Measurements from ENCODE around the gene SKOR2.
"Not testable (repeated sequence)": the region's sequence is repeated elsewhere in the genome, so short reads cannot be mapped to it uniquely, and the experiment has no call there.

The SKOR2 gene

DNA sequence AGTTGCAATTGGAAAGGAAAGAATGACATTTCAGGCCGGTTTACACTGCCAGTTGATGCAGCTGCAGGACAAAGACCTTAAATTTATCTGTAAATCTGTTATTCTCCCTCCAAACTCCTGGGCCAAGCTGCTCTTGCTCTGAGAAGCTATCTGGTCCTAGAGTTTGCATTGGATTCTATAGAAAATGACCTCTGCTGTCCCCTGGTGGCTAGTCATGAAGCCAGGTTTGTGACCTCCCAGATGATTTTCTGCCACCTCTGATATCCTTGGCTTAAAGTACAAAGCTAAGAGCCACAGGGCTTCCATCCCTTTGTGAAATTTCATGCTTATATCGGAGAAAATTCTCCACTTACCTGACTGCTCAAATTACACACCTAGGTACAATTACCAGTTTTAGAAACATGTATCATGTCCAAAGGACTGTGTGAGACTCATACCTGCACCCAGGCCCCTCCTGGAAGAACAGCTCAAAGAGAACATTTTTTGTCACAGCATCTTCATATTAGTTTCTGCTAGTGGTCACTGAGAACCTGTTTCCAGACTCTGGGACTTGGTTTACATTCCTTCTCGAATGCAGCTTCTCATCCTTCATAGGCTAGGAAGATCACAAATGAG lies 46.4 kb downstream of the SKOR2 start:
- DNase-seq (ENCODE audit: extremely low read depth in 1 of 2, low read depth in 1 of 2) = no peak

DNA sequence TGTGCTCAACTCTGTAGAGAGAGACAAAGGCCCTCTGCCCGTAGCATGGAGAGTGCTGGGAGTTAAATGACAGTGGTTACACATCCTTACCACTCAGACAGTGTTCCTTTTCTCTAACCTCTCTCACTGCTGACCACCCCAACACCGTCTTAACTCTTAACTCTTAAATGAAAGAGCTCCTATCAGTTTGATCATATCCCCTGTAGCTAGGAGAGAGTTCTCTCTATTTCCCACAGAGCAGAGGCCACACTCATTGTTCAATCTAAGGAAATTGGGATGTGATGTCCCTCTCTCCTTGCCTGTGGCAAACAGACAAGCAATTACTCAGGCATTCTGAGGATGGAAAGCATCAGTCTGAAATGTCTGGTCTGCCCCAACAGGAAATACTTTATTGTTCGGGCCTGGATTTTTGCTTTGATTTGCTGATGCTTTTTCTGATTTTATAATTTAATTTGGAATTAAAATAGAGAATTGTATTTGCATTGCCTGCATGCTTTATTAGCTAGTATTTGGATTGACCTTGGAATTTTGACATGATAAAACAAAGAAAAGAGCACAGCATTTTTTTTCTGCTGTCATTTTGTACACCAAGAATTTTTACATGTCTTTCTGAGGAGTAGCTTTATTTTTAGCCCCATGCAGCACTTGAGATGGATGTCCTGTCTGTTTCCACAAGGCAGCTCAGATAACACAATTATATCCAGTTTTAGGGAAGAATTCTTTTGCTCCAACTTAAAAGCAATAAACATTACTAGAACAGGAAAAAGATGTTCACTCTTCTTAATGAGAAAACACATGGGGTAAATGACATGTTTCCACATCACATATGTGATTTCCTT lies 47.6 kb downstream of the SKOR2 start:
- no peak for DNase-seq (ENCODE audit: extremely low read depth in 1 of 2, low read depth in 1 of 2)

DNA sequence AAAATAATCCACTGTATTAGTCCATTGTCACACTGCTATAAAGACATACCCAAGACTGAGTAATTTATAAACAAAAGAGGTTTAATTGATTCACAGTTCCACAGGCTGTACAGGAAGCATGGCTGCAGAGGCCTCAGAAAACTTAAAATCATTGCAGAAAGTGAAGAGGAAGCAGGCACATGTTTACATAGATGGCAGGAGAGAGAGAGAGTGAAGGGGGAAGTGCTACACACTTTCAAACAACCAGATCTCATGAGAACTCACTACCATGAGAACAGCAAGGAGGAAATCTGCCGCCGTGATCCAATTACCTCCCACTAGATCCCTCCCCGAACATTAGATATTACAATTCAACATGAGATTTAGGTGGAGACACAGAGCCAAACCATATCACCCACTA lies 55.5 kb downstream of the SKOR2 start:
- not testable (repeated sequence) for DNase-seq (ENCODE audit: extremely low read depth in 1 of 2, low read depth in 1 of 2)

DNA sequence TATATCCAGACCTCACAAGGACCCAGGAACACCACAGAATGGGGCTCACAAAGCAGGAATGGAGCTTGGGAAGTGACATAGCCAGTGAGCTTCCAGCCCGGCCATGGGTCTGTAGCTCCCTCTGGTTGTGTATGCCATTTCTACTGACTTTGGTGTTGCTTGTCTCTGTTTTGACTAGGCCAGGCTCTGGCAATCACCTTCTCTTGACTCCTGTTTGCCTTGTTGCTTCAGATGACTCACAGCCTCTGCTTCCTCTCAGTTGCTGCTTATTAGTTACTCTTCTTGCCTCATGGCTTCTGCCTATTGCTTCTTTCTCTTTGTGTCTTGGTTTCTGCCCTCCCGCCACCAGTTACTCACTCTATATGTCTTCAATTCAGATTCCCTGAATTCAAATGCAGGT lies 59.5 kb downstream of the SKOR2 start:
- no peak for DNase-seq (ENCODE audit: extremely low read depth in 1 of 2, low read depth in 1 of 2)

DNA sequence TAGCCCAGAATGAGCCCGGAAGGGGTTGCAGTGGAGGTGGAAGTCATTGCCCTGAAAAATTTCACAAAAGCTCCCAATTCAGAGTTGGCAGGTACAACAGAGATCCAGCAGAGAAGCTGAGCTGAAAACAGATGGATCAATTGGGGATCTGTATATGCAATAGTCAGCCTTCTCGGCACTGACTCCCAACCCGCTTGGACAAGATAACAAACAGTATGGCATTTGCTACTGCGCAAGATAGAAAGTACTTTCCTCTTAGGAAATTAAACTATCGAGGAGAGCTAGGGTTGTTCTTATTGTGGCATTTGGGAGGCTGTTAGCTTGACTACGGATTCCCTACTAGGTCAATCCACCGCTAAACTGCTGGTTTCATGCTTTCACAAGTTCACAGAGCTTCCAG lies 63.7 kb downstream of the SKOR2 start:
- DNase-seq (ENCODE audit: extremely low read depth in 1 of 2, low read depth in 1 of 2) = no peak

DNA sequence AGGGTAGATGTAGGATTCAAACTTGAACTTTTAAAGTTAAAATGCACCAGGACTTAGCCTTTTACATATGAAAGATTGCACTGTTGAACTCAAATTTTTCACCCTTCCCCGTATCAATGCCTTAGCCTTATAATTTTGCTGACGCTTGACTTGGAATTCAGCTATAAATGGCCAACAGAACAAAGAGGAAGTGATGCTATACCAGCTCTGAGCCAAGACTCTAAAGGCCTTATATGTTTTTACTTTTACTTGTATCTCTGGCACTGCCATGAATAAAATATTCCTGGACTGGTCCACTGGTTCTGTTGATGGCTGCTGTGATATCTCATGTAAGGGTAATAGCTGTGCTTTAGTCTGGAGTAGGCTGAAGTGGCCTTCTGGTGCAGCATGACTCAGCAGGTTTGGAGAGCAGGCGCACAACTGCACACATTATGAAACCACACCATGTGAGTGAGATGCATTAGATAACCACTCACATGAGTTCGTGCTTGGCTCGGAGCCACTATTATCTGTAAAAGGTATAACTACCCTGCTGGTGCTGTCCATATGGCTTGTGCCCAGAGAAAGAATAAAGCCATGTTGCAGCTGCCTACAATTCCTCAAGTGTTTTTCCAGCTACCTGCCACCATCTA lies 66.9 kb downstream of the SKOR2 start:
- no peak for DNase-seq (ENCODE audit: extremely low read depth in 1 of 2, low read depth in 1 of 2)

DNA sequence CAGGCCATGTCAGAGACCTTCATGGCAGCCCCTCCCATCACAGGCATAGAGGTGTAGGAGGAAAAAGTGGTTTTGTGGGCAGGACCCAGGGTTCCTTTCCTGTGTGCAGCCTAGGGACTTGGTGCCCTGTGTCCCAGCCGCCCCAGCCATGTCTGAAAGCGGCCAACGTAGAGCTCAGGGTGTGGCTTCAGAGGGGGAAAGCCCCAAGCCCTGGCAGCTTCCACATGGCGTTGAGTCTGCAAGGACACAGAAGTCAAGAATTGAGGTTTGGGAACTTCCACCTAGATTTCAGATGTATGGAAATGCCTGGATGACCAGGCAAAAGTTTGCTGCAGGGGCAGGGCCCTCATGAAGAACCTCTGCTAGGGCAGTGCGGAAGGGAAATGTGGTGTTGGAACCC lies 69.3 kb downstream of the SKOR2 start:
- DNase-seq (ENCODE audit: extremely low read depth in 1 of 2, low read depth in 1 of 2) = not testable (repeated sequence)

DNA sequence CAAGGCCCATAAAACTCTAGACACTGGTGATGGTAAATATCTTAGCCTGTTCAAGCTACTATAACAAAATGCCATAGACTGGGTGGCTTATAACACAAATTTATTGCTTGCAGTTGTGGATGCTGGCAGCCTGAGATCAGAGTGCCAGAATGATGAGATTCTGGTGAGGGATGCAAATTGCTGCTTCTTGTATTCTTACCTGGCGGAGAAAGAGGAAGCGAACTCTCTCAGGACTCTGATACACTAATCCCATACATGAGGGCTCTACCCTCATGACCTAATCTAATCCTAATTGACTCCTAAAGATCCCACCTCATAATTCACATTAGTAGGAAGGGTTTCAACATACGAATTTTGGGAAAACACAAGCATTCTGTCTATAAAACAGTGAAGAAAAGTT lies 70.7 kb downstream of the SKOR2 start:
- DNase-seq (ENCODE audit: extremely low read depth in 1 of 2, low read depth in 1 of 2) = no peak

DNA sequence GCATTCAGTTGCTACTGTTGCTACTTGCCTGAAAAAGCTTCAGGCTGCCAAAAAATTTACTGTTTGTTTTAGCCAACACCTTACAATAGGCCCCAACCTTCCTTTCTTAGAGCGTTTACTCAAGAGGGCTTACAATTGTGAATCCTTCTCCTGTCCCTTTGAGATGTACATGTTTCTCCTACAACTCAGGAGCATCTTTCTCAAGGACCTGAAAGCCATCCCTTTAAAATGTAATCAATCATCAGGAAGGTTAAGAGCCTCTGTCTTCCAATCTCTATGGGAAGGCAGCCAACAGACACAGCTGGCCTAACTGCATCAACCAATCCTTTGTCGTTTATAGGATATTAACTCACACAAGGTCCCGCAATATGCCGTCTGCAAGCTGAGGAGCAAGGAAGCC lies 71.9 kb downstream of the SKOR2 start:
- no peak for DNase-seq (ENCODE audit: extremely low read depth in 1 of 2, low read depth in 1 of 2)

DNA sequence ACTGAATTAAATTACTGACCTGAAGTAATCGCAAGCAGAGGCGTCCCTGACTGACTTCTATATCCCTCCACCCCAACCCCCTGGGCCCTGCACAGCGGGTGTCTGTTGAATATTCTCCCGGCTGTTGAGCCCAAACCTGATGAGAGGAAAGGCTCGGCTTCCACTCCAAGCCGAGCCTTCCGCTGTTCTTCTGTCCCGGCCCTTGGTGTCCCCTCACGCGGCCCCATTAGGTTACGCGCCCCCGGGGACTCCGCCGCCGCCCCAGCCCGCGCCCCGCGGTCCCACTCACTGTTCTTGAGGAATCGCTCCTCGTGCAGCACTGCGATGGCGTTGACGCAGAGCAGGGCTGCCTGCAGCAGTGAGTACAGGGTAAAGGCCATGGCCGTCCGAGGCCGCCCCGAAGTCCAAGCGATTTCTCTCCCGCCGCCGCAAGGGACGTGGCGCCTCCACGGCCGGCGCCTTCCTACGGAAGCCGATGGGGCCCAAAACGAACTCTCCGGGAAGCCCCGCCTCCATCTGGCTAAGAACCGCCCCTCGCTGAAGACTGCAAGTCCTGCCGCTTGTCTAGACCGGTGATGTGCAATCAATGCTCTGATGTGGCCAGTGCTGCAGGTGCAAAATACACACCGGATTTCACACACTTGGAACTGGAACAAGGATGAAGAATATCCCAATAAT lies 75.4 kb downstream of the SKOR2 start, which contains the start of gene IER3IP1:
Gene IER3IP1 (minus strand): TSS at position 467 of the 678 bp plus-strand sequence. CDS start 87 bp downstream, at position 380.
- DNase-seq (ENCODE audit: extremely low read depth in 1 of 2, low read depth in 1 of 2) = peak; percentile 67 to 76

DNA sequence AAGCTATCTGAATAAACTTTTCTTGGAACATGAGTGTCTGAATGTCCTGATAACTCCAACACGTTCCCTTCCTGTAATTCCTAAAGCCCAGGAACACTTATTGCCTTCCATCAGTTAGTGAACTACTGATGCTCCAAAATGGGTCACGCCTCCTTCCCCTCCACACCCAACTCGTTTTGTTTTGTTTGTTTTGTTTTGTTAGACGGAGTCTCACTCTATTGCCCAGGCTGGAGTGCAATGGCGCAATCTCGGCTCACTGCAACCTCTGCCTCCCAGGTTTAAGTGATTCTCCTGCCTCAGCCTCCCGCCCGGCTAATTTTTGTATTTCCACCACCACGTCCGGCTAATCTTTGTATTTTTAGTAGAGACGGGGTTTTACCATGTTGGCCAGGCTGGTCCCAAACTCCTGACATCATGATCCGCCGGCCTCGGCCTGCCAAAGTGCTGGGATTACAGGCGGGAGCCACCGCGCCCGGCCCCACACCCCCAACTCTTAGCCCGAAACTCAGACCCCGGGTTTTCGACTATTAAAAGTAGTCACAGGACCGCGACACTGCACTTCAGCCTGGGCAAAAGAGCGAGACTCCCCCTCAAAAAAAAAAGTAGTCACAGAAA lies 76.1 kb downstream of the SKOR2 start:
- no peak for DNase-seq (ENCODE audit: extremely low read depth in 1 of 2, low read depth in 1 of 2)

DNA sequence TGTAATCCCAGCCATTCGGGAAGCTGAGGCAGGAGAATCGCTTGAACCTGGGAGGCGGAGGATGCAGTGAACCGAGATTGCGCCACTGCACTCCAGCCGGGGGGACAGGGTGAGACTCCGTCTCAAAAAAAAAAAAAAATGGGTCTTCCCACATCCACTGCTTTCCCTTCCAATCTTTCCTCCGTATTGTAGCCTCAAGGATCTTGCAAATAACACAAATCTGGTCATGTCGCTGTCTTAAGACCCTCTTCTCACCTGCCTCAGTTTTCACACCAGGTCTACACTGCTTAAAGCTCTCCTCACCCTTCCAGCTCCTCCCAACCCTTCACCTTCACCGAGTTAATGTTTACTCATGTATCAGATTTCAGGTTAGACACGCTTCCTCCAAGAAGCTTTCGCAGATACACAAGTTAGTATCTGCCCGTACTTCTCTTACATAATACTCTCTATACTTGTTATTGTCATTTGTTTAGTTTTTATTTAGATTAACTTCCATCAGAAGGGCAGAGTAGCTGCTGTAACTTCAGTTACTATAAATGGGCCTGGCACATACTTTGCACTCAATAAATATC lies 76.8 kb downstream of the SKOR2 start:
- DNase-seq (ENCODE audit: extremely low read depth in 1 of 2, low read depth in 1 of 2) = no peak

DNA sequence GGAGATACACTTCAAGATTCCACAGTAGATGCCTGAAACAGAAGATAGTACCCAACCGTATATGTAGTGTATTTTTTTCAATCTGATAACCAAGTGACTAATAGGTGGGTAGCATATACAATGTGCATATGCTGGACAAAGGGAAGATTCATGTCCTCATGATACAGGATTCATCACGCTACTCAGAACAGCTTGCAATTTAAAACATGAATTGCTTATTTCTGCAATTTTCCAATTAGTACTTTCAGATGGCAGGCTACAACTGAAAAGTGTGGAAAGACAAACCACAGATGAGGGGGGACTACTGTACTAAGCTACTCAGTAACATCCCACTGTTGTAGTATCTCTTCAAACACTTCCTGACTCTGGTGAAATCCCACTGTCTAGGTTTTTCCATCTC lies 79.0 kb downstream of the SKOR2 start:
- no peak for DNase-seq (ENCODE audit: extremely low read depth in 1 of 2, low read depth in 1 of 2)

DNA sequence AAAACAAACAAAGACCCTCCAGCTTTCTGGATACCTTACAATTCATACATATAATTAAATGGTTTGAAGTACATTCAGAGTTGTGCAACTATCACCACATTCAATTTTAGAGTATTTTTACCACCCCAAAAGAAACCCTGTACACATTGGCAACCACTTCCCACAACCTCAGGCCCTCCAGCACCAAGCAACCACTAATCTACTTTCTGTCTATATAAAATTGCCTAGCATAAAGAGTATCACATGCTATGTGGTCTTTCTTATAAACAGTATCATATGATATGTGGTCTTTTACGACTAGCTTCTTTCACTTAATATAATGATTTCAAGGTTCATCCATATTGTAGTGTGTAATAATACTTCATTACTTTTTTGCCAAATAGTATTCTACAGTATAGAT lies 82.5 kb downstream of the SKOR2 start:
- no peak for DNase-seq (ENCODE audit: extremely low read depth in 1 of 2, low read depth in 1 of 2)

DNA sequence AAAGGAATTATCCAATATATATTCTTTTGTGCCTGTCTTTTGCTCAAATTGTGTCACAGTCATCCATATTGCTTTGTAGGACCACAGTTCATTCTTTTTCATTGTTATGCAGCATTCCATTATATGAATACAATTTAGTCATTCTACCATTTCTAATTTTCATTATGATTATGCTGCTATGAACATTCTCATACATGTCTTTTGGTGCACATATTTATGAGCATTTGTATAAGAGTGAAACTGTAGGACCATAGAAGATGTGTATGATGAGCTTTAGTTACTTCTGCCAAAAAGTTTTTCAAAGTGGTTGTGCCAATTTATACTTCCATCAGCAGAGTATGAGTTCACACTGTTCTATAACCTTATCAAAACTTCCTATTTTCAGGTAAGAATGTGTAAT lies 83.0 kb downstream of the SKOR2 start:
- no peak for DNase-seq (ENCODE audit: extremely low read depth in 1 of 2, low read depth in 1 of 2)

DNA sequence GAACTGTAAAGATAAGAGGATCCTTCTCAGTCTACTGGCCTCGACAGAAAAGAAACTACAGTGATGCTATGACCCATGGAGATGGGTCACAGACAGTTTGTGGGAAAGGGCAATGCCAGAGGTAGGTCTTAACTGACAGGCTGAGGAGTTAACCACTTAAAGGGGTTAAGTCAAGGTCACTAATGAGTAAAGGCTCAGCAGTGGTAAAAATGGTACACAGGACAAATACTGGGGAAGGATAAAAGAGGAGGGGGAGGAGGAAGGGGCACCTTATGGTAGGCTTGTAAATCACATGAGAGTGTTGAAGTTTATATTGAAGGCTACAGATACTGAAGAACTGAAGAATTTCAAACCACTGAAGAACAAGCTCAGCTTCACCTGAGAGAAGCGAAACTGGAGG lies 85.2 kb downstream of the SKOR2 start:
- DNase-seq (ENCODE audit: extremely low read depth in 1 of 2, low read depth in 1 of 2) = no peak

DNA sequence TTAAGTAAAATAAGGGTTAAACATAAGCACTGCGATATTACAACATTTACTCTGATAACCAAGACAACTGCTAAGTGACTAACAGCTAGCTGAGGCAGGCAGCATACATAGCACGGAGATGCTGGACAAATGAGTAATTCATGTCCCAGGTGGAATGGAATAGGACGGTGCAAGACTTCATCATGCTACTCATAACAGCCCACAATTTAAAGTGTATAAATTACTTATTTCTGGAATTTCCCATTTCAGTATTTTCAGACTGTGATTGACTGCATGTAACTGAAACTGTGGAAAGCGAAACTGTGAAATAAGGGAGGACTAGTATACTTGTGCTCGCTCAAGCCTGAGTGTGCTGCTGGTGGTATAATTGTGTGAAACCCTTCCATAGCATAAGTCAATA lies 88.2 kb downstream of the SKOR2 start:
- no peak for DNase-seq (ENCODE audit: extremely low read depth in 1 of 2, low read depth in 1 of 2)

DNA sequence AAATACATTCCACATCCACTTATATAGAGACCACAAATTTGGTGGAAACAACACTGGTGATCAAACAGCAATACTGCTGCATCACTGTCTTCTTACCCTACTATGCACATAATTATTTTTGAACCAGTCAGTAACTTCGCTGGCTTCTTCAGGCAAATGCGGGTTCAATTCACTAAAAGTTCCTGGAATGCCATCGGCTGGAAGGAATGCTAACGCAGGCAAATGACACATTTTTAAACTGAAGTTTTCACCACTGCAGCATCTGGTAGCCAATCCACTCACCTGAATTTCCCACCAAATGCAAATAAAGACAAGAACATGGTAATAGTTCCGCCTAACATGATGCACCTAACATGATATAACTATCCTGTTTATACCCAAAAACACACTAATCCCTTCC lies 91.2 kb downstream of the SKOR2 start:
- DNase-seq (ENCODE audit: extremely low read depth in 1 of 2, low read depth in 1 of 2) = no peak

DNA sequence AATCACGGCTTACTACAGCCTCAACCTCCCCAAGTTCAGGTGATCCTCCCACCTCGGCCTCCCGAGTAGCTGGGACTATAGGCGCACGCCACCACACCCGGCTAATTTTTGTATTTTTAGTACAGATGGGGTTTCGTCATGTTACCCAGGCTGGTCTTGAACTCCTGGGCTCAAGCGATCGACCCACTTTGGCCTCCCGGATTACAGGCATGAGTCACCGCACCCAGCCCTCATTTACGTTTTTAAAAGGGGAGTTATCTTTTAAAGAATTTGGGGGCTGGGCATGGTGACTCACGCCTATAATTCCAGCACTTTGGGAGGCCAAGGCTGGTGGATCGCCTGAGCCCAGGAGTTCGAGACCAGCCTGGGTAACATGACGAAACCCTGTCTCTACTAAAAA lies 93.1 kb downstream of the SKOR2 start:
- DNase-seq (ENCODE audit: extremely low read depth in 1 of 2, low read depth in 1 of 2) = not testable (repeated sequence)
